GM19193 (cell line): ENCODE data around the gene DNAJC22.
A peak's percentile ranks its signal among the peaks of the same experiment; 100 is the strongest.

Experiments used
- POLR2A ChIP-seq: IDR thresholded peaks from 4 replicates; pipeline ENCODE4 v1.6.1; 2011; ENCODE audit not compliant: insufficient read depth, insufficient read length; ENCODE audit errors: extremely low read depth

The DNAJC22 gene

DNA sequence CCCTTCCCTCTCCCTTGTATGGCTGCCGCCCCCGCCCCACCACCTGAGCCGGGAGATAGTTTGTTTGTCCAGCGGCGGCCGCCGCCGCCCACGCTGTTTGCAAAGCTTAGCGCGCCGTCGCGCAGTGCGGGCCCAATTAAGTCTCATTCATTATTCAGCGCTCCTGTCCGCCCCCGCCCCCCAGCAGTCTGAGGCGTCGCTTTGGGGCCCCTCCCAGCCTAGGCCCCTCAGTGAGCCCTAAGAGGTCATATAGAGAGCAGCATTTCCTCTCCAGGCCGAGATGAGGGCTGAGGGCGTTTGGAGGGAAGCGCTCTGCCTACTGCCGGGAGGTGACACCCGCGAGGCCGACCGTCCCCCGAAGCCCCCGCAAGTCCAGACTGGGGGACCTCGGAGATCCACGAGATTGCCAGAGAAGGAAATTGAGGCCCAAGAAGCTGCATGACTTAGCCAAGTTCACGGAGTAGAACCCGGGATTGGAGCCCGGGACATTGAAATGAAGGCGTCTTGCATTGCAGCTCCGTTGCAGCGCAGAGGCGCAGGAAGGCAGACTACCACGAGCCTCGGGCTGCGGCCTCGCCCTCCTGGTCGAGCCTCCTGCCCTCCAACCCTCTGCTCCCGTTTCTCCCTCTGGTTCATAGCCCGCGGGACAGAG is at the start of gene DNAJC22:
Gene DNAJC22 (plus strand): TSS at position 230 of the 652 bp plus-strand sequence. CDS start 1,985 bp downstream, outside the sequence.
- TF ChIP-seq POLR2A: no peak

- TF ChIP-seq POLR2A: no peak
Measured at GRCh38 chr12:49297695-49298060, 49.0 kb upstream of the DNAJC22 start.

- no peak for TF ChIP-seq POLR2A
Measured at GRCh38 chr12:49298160-49298559, 48.5 kb upstream of the DNAJC22 start.

DNA sequence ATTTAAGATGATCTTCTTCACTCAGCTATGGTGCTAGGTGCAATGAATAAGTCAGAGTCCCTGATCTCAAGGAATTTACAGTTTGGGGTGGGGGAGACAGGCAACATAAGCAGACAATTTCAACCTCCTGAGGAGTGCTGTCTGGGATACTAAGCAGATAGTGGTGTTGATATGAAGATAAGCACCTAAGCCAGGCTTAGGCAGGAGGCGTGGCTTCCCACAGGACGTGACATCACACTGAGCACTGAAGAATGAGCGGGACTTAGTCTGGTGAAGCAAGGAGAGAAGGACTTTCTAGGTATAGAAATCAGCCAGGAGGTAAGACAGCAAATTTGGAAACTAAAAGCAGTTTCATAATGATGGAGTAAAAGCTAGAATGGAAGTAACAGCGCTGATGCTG is 44.9 kb upstream of the DNAJC22 start:
- TF ChIP-seq POLR2A: no peak

- TF ChIP-seq POLR2A: no peak
Measured at GRCh38 chr12:49304161-49304560, 42.5 kb upstream of the DNAJC22 start.

- TF ChIP-seq POLR2A: no peak
Measured at GRCh38 chr12:49305762-49306510, 40.8 kb upstream of the DNAJC22 start.

GRCh38 chr12:49309386-49309785 is 37.3 kb upstream of the DNAJC22 start:
- no peak for TF ChIP-seq POLR2A

DNA sequence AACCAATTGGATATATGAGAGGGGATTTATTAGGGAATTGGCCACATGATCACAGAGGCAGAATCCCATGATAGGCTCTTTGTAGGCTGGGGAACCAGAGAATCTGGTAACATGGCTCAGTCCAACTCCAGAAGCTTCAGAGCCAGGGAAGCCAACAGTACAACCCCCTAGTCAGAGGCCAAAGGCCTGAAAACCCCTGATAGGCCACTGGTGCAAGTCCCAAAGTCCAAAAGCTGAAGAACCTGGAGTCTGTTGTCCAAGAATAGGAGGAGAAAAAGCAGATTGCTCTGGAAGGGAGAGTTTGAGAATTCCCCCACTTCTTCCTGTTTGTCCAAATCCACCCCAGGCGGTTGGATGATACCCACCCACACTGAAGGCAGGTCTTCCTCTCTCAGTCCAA is 31.9 kb upstream of the DNAJC22 start:
- no peak for TF ChIP-seq POLR2A

DNA sequence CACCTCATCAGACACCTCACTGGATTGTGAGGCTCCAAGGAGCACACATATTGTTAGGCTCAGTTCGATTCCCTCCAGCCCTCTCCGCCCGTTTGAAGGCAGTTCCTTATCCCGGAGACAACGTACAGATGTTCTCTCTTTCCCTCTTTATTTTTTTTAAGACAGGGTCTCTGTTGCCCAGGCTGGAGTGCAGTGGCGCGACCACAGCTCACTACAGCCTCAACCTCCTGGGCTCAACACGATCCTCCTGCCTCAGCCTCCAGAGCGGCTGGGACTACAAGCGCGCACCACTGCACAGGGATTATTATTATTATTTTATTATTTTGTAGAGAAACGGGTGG is 24.4 kb upstream of the DNAJC22 start:
- TF ChIP-seq POLR2A: no peak

DNA sequence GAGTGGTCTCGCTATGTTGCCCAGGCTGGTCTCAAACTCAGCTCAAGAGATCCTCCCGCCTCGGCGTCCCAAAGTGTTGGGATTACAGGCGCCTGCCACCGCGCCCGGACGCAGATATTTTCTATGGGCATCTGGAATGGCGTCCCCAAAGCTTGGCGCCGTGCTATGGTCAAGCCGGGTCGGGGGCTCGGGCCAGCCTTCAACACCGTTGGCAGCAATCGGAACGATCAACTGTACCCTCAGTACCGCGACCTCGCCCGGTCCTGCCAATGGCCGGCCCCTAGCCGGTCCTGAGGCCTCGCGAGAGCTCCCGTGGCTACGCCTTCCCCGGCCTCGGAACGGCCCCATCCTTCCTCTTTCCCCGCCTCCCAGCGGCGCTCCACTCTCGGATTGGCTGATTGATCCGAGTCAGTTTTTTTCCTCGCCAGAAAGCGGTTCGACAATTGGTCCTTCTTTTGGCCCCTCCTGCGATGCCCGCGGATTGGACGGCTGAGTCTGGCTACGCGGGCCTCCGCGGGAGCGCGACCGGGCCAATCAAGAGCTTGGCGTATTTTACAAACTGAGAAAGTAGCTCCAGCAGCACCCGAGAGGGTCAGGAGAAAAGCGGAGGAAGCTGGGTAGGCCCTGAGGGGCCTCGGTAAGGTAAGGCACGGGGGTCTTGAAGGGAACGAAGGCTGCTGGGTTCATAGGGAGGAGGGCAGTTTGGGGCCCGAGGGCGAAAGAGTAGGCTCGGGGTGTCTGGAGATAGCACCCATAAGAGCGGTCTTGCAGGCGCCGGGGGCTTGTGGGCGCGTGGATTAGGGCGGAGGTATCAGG is 23.8 kb upstream of the DNAJC22 start, which contains the start of gene TROAP:
Gene TROAP (plus strand): TSS at position 548 of the 816 bp plus-strand sequence. CDS start 354 bp downstream, outside the sequence.
- peak; percentile 90 for TF ChIP-seq POLR2A

GRCh38 chr12:49323524-49324097 is 23.1 kb upstream of the DNAJC22 start:
- no peak for TF ChIP-seq POLR2A

DNA sequence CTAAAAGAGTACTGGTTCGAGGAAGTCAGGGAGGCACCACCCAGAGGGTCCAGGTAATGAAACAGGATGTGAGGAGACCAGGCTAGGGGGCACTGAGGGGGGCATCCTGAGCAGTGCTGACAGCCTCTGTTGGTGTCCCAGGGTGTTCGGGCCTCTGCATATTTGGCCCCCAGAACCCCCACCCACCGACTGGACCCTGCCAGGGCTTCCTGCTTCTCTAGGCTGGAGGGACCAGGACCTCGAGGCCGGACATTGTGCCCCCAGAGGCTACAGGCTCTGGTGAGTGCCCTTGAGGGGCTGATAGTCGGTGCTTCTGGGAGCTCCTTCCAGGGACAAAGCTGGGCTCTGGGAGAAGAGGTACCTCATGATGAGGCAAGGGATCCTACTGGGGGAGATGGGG is 21.1 kb upstream of the DNAJC22 start:
- no peak for TF ChIP-seq POLR2A

GRCh38 chr12:49327368-49327767 is 19.3 kb upstream of the DNAJC22 start:
- no peak for TF ChIP-seq POLR2A

- no peak for TF ChIP-seq POLR2A
Measured at GRCh38 chr12:49327887-49328286, 18.8 kb upstream of the DNAJC22 start.

DNA sequence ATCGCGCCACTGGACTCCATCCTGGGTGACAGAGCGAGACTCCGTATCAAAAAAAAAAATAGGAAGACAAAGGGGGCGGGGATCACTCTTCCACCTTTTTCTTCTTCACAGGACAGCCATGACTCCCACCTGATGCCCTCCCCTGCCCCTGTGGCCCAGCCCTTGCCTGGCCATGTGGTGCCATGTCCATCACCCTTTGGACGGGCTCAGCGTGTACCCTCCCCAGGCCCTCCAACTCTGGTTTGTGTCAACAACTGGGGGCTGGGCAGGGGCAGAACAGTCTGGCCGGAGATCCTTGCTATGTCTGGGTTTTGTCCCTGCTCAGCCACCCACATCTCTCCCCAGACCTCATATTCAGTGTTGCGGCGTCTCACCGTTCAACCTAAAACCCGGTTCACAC is 17.9 kb upstream of the DNAJC22 start:
- TF ChIP-seq POLR2A: no peak
